ENCODE results near the gene NSUN2.

GRCh38 chr5:6606884-6607558 is 25.8 kb downstream of the NSUN2 start:
- TF ChIP-seq CTCF (IDR thresholded peaks at IDR 0.05; ENCODE audit: low read depth, low read length, poor library complexity, severe bottlenecking) (no peak), EZH2phosphoT487 (IDR thresholded peaks at IDR 0.05; ENCODE audit: borderline replicate concordance, low read length) (no peak)

All from DOHH2 (cell line).